ENCODE data around the gene JPH3. TPM values are rescaled to one million over a fixed set of nuclear protein-coding genes. Genes with fewer than 3 reads are reported as not detected.

JPH3 gene
- polyA plus RNA-seq, 1 donor (not counting 4 experiments of a cell fraction or from before 2014, with no cell fraction given): not detected

DNA sequence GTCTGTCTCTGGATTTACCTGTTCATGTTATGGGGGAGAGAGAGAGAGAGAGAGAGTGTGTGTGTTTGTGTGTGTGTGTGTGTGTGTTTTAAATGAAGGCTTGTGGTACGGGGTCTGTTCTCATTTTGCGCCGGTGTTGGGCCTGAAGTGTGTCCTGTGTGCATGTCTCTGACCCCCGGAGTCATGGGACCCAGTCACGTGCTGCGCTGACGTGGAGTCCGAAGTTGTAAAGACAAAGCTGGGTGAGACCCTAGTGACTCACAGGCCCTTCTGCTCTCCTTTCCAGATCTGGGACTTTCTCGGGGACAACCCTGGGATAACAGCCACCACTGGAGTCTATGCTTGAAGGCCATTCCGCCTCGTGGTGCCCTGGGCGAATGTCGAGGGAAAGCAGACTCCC lies 35.0 kb downstream of the JPH3 start:
- FAIRE-seq: no peak
- no peaks in the 10 kb centered on the region for H3K9me1 ChIP-seq (ENCODE audit: control insufficient read depth, extremely low read depth, insufficient read depth, low read length)
- peaks cover 9% of the 10 kb centered on the region for H3K27me3 ChIP-seq (ENCODE audit: control insufficient read depth, extremely low read depth, insufficient read depth, low read length)
- dilution Hi-C loops (cut with MboI; ENCODE audit: extremely low pct_ligation_motif_present, low sequenced_read_pairs): no loop called here
- DNase-seq (ENCODE audit: low read depth, low spot score): no peak
- H3K79me2 ChIP-seq (ENCODE audit: control insufficient read depth, insufficient read depth, low read length): no peaks in the 10 kb centered on the region
- H4K20me1 ChIP-seq (ENCODE audit: control insufficient read depth, extremely low read depth, insufficient read depth, low read length): no peaks in the 10 kb centered on the region
- H3K9me3 ChIP-seq (ENCODE audit: control insufficient read depth, low read depth, low read length): no peaks in the 10 kb centered on the region
- H3K27ac ChIP-seq (ENCODE audit: control insufficient read depth, insufficient read depth, low read length): no peak overlapping the region
- no peaks in the 10 kb centered on the region for H3K36me3 ChIP-seq (ENCODE audit: control insufficient read depth in 2 of 2, extremely low read depth in 1 of 2, insufficient read depth in 2 of 2, low read length in 2 of 2)
- H2AFZ ChIP-seq (ENCODE audit: control insufficient read depth, low read length): no peak overlapping the region
- no peak overlapping the region for H3K4me3 ChIP-seq (ENCODE audit: control insufficient read depth in 2 of 3, extremely low read depth in 1 of 3, insufficient read depth in 2 of 3, low read depth in 1 of 3, low read length in 3 of 3)
- no peak overlapping the region for H3K4me2 ChIP-seq (ENCODE audit: control insufficient read depth, extremely low read depth, insufficient read depth, low read depth, low read length)
- TF ChIP-seq EZH2 (IDR thresholded peaks at IDR 0.05; ENCODE audit: low read length): no peak
- H3K4me1 ChIP-seq (ENCODE audit: control insufficient read depth, extremely low read depth, insufficient read depth, low read length): peaks cover 5% of the 10 kb centered on the region
- no peak overlapping the region for H3K9ac ChIP-seq (ENCODE audit: control insufficient read depth, extremely low read depth, insufficient read depth, low read length)

DNA sequence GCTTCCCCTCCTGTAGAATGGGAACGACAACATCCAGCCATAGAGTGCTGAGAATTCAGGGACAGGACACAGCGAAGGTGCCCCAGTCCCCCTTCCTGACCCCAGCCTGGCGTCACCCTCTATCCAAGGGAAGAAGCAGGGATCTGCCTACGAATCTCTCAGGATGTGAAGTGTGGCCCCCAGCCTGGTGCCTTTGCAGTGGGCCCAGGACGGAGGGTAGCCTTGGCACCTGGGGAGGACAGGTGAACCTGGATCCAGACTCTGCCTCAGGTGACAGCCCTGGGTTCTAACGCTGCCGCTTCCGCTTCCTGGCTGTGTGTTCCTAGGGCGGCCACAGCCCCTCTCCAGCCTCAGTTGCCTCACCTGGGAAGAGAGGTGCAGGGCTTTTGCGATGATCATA lies 36.4 kb downstream of the JPH3 start:
- Histone ChIP-seq H3K9me3 (ENCODE audit: control insufficient read depth, low read depth, low read length) (no peaks in the 10 kb centered on the region), H2AFZ (ENCODE audit: control insufficient read depth, low read length) (no peak overlapping the region), H3K79me2 (ENCODE audit: control insufficient read depth, insufficient read depth, low read length) (no peaks in the 10 kb centered on the region), H3K9ac (ENCODE audit: control insufficient read depth, extremely low read depth, insufficient read depth, low read length) (no peak overlapping the region), H3K27me3 (ENCODE audit: control insufficient read depth, extremely low read depth, insufficient read depth, low read length) (peaks cover 7% of the 10 kb centered on the region), H3K9me1 (ENCODE audit: control insufficient read depth, extremely low read depth, insufficient read depth, low read length) (no peaks in the 10 kb centered on the region), H3K4me3 (ENCODE audit: control insufficient read depth in 2 of 3, extremely low read depth in 1 of 3, insufficient read depth in 2 of 3, low read depth in 1 of 3, low read length in 3 of 3) (no peak overlapping the region), H3K4me2 (ENCODE audit: control insufficient read depth, extremely low read depth, insufficient read depth, low read depth, low read length) (no peak overlapping the region), H3K27ac (ENCODE audit: control insufficient read depth, insufficient read depth, low read length) (no peak overlapping the region), H3K36me3 (ENCODE audit: control insufficient read depth in 2 of 2, extremely low read depth in 1 of 2, insufficient read depth in 2 of 2, low read length in 2 of 2) (no peaks in the 10 kb centered on the region), H3K4me1 (ENCODE audit: control insufficient read depth, extremely low read depth, insufficient read depth, low read length) (peaks cover 5% of the 10 kb centered on the region), H4K20me1 (ENCODE audit: control insufficient read depth, extremely low read depth, insufficient read depth, low read length) (no peaks in the 10 kb centered on the region)
- no peak for DNase-seq (ENCODE audit: low read depth, low spot score)
- no peak for FAIRE-seq
- no peak for TF ChIP-seq CTCF (optimal IDR thresholded peaks at IDR 0.05 in 1 of 3, IDR thresholded peaks at IDR 0.05 in 1 of 3, conservative IDR thresholded peaks at IDR 0.05 in 1 of 3; ENCODE audit: extremely low read depth in 1 of 3, insufficient read depth in 2 of 3, low read length in 3 of 3)
- no peak for TF ChIP-seq EZH2 (IDR thresholded peaks at IDR 0.05; ENCODE audit: low read length)
- dilution Hi-C loops (cut with MboI; ENCODE audit: extremely low pct_ligation_motif_present, low sequenced_read_pairs): no loop called here

- TF ChIP-seq CTCF (optimal IDR thresholded peaks at IDR 0.05 in 1 of 3, IDR thresholded peaks at IDR 0.05 in 1 of 3, conservative IDR thresholded peaks at IDR 0.05 in 1 of 3; ENCODE audit: extremely low read depth in 1 of 3, insufficient read depth in 2 of 3, low read length in 3 of 3): no peak
- TF ChIP-seq EZH2 (IDR thresholded peaks at IDR 0.05; ENCODE audit: low read length): no peak
- Histone ChIP-seq H3K27me3 (ENCODE audit: control insufficient read depth, extremely low read depth, insufficient read depth, low read length) (peaks cover 17% of the 10 kb centered on the region), H2AFZ (ENCODE audit: control insufficient read depth, low read length) (no peak overlapping the region), H3K9ac (ENCODE audit: control insufficient read depth, extremely low read depth, insufficient read depth, low read length) (no peak overlapping the region), H3K79me2 (ENCODE audit: control insufficient read depth, insufficient read depth, low read length) (no peaks in the 10 kb centered on the region), H3K27ac (ENCODE audit: control insufficient read depth, insufficient read depth, low read length) (no peak overlapping the region), H3K9me1 (ENCODE audit: control insufficient read depth, extremely low read depth, insufficient read depth, low read length) (no peaks in the 10 kb centered on the region), H3K36me3 (ENCODE audit: control insufficient read depth in 2 of 2, extremely low read depth in 1 of 2, insufficient read depth in 2 of 2, low read length in 2 of 2) (no peaks in the 10 kb centered on the region), H3K9me3 (ENCODE audit: control insufficient read depth, low read depth, low read length) (no peaks in the 10 kb centered on the region), H3K4me1 (ENCODE audit: control insufficient read depth, extremely low read depth, insufficient read depth, low read length) (no peaks in the 10 kb centered on the region), H3K4me3 (ENCODE audit: control insufficient read depth in 2 of 3, extremely low read depth in 1 of 3, insufficient read depth in 2 of 3, low read depth in 1 of 3, low read length in 3 of 3) (no peak overlapping the region), H4K20me1 (ENCODE audit: control insufficient read depth, extremely low read depth, insufficient read depth, low read length) (no peaks in the 10 kb centered on the region), H3K4me2 (ENCODE audit: control insufficient read depth, extremely low read depth, insufficient read depth, low read depth, low read length) (no peak overlapping the region)
- DNase-seq (ENCODE audit: low read depth, low spot score) (no peak), FAIRE-seq (no peak)
- dilution Hi-C loops (cut with MboI; ENCODE audit: extremely low pct_ligation_motif_present, low sequenced_read_pairs): no loop called here
Measured at GRCh38 chr16:87641721-87642120, 39.4 kb downstream of the JPH3 start.
